ENCODE measurements around the gene PDZD2. TPM values are rescaled to one million over a fixed set of nuclear protein-coding genes. Genes with fewer than 3 reads are reported as not detected.

The PDZD2 gene
- 0.36 to 0.65 TPM (median 0.60 TPM) in 5 replicates for total RNA-seq (2022; extraction: Qiagen RNA extraction)

GRCh38 chr5:31638748-31639418 lies at the start of gene PDZD2:
TSS of gene PDZD2 (plus strand) at chr5:31639131.

Other genes with a start within 250 kb of the PDZD2 start
- gene DROSHA, start 107.0 kb upstream of the PDZD2 start, total RNA-seq (2022; extraction: Qiagen RNA extraction): 37.3 to 51.0 TPM (median 45.7 TPM) in 5 replicates
- 12.2 to 15.3 TPM (median 14.3 TPM) in 5 replicates for gene C5orf22, start 106.8 kb upstream of the PDZD2 start, total RNA-seq (2022; extraction: Qiagen RNA extraction)